NB4 (cell line): ENCODE data around the gene MEG3.

Source experiments
- CTCF ChIP-seq: IDR thresholded peaks from one replicate; pipeline ENCODE4 v1.5.1; 2012; ENCODE audit warnings: low read depth, low read length
- MYC ChIP-seq: IDR thresholded peaks from 2 replicates; pipeline ENCODE4 v1.6.1; 2011; ENCODE audit warnings: low read depth, low read length
- POLR2A ChIP-seq: IDR thresholded peaks from 2 replicates; pipeline ENCODE4 v1.6.1; 2011; ENCODE audit warnings: mild to moderate bottlenecking; ENCODE audit not compliant: insufficient read length; ENCODE audit errors: extremely low read depth
- TF ChIP-seq, protein P1 (sequence below): IDR thresholded peaks from 2 replicates; pipeline ENCODE4 v1.6.1; 2011; ENCODE audit warnings: low read depth, low read length

DNA sequence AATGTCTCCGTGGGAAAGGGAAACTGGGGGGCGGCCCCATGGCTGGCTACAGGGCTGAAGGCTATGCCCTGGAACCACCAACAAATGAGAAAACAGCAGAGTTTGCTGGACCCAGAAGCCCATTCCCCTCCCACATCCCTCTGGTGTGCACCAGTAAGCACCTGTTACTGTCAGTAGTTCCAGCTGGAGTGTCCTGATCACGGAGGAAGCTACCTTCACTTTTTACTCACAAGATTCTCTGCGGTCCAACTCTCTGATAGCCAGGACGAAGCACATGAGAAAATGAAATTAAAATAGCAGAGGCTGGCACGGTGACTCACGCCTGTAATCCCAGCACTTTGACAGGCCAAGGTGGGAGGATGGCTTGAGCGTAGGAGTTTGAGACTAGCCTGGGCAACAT, 22.7 kb upstream of the MEG3 start:
- TF ChIP-seq POLR2A (no peak), CTCF (no peak), MYC (no peak)
- TF ChIP-seq, protein P1, sequence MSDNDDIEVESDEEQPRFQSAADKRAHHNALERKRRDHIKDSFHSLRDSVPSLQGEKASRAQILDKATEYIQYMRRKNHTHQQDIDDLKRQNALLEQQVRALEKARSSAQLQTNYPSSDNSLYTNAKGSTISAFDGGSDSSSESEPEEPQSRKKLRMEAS, result no peak
